Brain pericyte (primary cell): Measurements from ENCODE around the gene ARFRP1.
"Not testable (repeated sequence)": the region's sequence is repeated elsewhere in the genome, so short reads cannot be mapped to it uniquely, and the experiment has no call there.

Experiments
- DNase-seq: peaks from one replicate; pipeline ENCODE4 v3.0.0-alpha.2; 2012; ENCODE audit warnings: low read depth, low spot score

Gene ARFRP1

GRCh38 chr20:63657260-63657936 is 50.4 kb downstream of the ARFRP1 start:
- no peak for DNase-seq

DNA sequence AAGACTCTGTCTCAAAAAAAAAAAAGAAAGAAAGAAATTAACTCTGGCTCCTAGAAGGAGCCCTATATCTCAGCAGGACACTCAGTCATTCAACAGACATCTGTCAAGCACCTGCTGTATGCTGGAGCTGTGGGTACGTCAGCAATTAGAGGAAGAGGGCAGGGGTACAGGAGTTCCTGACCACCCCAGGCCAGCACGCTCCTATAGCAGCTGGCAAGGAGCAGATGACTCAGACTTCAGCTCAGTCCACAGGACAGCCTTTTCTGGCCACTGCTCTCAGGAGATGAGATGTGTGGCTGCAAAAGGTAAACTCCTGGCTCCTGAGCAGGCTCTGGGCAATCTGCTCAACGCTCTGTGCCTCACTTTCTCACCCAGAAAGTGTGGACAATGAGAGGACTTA is 51.3 kb downstream of the ARFRP1 start:
- DNase-seq: no peak

DNA sequence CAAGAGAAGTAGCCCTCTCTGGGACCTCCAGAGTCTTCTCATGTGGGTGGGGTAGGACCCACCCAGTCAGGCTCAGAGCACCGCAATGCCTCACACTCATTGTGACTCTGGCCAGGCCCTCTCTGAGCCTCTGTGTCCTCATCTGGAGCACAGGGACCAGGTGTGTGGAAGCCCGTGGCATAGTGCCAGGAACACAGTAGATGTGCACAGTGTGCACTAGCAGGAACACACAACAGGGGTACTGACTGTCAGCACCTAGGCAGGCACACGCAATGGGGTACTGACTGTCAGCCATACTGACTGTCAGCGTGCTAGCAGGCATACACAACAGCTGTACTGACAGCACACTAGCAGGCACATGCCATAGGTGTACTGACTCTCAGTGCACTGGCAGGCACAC is 52.5 kb downstream of the ARFRP1 start:
- DNase-seq: no peak

GRCh38 chr20:63653974-63654668 is 53.7 kb downstream of the ARFRP1 start:
- DNase-seq: no peak

- DNase-seq: peak; percentile 60
These were observed 54.5 kb downstream of the ARFRP1 start, which contains the start of gene STMN3 for GRCh38 chr20:63653041-63653973. STMN3 (minus strand) TSS chr20:63653424; CDS start chr20:63653345, 79 bp downstream.

DNA sequence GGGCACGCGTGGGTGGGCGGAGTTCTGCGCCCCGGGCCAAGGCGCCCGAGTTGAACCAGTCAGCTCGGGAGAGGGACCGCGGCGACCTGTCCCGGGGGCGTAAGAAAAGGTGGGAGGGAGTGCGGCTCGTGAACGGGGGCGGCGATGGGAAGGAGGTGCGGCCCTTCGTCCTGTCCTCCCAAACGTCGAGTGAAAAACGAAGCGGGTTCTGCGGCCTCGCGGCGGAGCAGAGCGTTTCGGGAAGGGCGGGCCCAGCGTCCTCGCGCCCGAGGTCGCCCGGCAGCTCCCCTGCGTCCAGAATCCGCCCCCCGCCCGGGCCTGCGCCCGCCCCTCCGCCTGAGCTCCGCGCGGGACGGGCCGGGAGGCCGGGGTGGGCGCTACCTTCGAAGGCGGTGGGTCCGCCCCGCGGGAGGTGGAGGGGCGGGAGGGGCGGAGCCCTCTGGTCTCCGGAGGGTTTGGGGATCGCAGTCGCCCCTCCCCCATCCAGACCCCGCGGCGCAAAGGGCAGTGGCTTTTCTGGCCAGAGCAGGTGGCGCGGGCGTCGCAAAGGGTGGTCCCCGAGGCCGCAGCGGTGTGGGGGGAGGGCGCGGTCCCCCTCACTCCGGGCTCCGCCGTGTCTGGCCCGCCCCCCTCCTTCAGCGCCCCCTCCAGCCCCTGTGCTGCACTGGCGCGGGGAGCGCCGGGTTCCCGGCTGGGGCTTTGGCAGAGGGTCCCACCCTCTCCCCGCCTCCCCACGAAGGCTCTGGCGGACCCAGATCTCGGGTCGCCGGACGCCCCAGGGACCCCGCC is 55.4 kb downstream of the ARFRP1 start:
- no peak for DNase-seq

GRCh38 chr20:63651942-63652191 is 55.9 kb downstream of the ARFRP1 start:
- DNase-seq: no peak

GRCh38 chr20:63650486-63650885 is 57.3 kb downstream of the ARFRP1 start:
- DNase-seq: not testable (repeated sequence)

- no peak for DNase-seq
These were observed 58.7 kb downstream of the ARFRP1 start for GRCh38 chr20:63648895-63649589.
